Activated T-helper 1 cell treated with anti-CD3 and anti-CD28 coated beads, Interleukin-12 subunit alpha, Interleukin-12 subunit beta, Interleukin-2, Interleukin-4 antibody, amounts not matched to agents 30 ng/mL and 10 ng/mL and 1 ng/mL, durations not matched to agents 14 hours and 24 hours and 36 hours (primary cell): ENCODE results near the gene FBN1. TPM values are rescaled to one million over a fixed set of nuclear protein-coding genes. Genes with fewer than 3 reads are reported as not detected.

Source experiments
- DNase-seq: peaks from one replicate; pipeline ENCODE4 v3.0.0; 2021; ENCODE audit warnings: low spot score
- H3K27ac Mint-ChIP-seq: one replicate; pipeline ENCODE4 v1.8.0; 2021; ENCODE audit warnings: mild to moderate bottlenecking, mixed read lengths
- H3K27me3 Mint-ChIP-seq: one replicate; pipeline ENCODE4 v1.8.0; 2022; ENCODE audit warnings: mild to moderate bottlenecking, moderate library complexity, mixed read lengths; ENCODE audit not compliant: insufficient read depth
- H3K36me3 Mint-ChIP-seq: one replicate; pipeline ENCODE4 v1.8.0; 2021; ENCODE audit warnings: low read depth, mixed read lengths
- H3K4me1 Mint-ChIP-seq: one replicate; pipeline ENCODE4 v1.8.0; 2021; ENCODE audit warnings: low read depth, mixed read lengths
- H3K4me3 Mint-ChIP-seq: one replicate; pipeline ENCODE4 v1.8.0; 2021; ENCODE audit warnings: mild to moderate bottlenecking, moderate library complexity, mixed read lengths
- H3K9me3 Mint-ChIP-seq: one replicate; pipeline ENCODE4 v1.8.0; 2021; ENCODE audit warnings: mixed read lengths
- intact Hi-C: fragments of 100-400 bp; cut with micrococcal nuclease; formaldehyde crosslinking; loops from one replicate; pipeline ENCODE4 v1.15.1; 2024
- total RNA-seq: library from RNA; stranded (reverse); gene quantifications from 2 replicates; pipeline ENCODE4 v1.2.3, GENCODE V29; 2022

FBN1 gene
- total RNA-seq, 1 donor from 2014 or later, result 0.47 TPM

- Mint-ChIP-seq H3K4me3 (no peak overlapping the region), H3K27ac (no peak overlapping the region), H3K36me3 (no peaks in the 10 kb centered on the region), H3K27me3 (peaks cover 11% of the 10 kb centered on the region), H3K9me3 (no peaks in the 10 kb centered on the region), H3K4me1 (no peaks in the 10 kb centered on the region)
- intact Hi-C loops, result no loop called here
- DNase-seq, result no peak
Measured at GRCh38 chr15:48563934-48564333, 81.6 kb downstream of the FBN1 start.

GRCh38 chr15:48560321-48561051, 85.0 kb downstream of the FBN1 start:
- H3K27me3 Mint-ChIP-seq, result peaks cover 8% of the 10 kb centered on the region
- intact Hi-C loops, result no loop called here
- no peaks in the 10 kb centered on the region for H3K36me3 Mint-ChIP-seq
- H3K4me3 Mint-ChIP-seq, result no peak overlapping the region
- DNase-seq, result no peak
- no peaks in the 10 kb centered on the region for H3K9me3 Mint-ChIP-seq
- H3K4me1 Mint-ChIP-seq, result no peaks in the 10 kb centered on the region
- H3K27ac Mint-ChIP-seq, result no peak overlapping the region

GRCh38 chr15:48559285-48559684, 86.2 kb downstream of the FBN1 start:
- intact Hi-C loops, result no loop called here
- Mint-ChIP-seq H3K27ac (no peak overlapping the region), H3K36me3 (no peaks in the 10 kb centered on the region), H3K9me3 (no peaks in the 10 kb centered on the region), H3K4me1 (no peaks in the 10 kb centered on the region), H3K4me3 (no peak overlapping the region), H3K27me3 (peaks cover 8% of the 10 kb centered on the region)
- no peak for DNase-seq

- H3K27me3 Mint-ChIP-seq, result peaks cover 5% of the 10 kb centered on the region
- H3K4me3 Mint-ChIP-seq, result no peak overlapping the region
- H3K4me1 Mint-ChIP-seq, result no peaks in the 10 kb centered on the region
- no peak overlapping the region for H3K27ac Mint-ChIP-seq
- no peaks in the 10 kb centered on the region for H3K36me3 Mint-ChIP-seq
- intact Hi-C loops, result no loop called here
- no peak for DNase-seq
- no peaks in the 10 kb centered on the region for H3K9me3 Mint-ChIP-seq
Measured at GRCh38 chr15:48558226-48558625, 87.3 kb downstream of the FBN1 start.

- no peak overlapping the region for H3K4me3 Mint-ChIP-seq
- DNase-seq, result no peak
- H3K36me3 Mint-ChIP-seq, result no peaks in the 10 kb centered on the region
- H3K27me3 Mint-ChIP-seq, result peaks cover 5% of the 10 kb centered on the region
- no peaks in the 10 kb centered on the region for H3K9me3 Mint-ChIP-seq
- H3K4me1 Mint-ChIP-seq, result no peaks in the 10 kb centered on the region
- no peak overlapping the region for H3K27ac Mint-ChIP-seq
- intact Hi-C loops, result no loop called here
Measured at GRCh38 chr15:48557335-48557734, 88.2 kb downstream of the FBN1 start.

GRCh38 chr15:48556159-48556897, 89.2 kb downstream of the FBN1 start:
- H3K27ac Mint-ChIP-seq, result no peak overlapping the region
- intact Hi-C loops, result no loop called here
- no peaks in the 10 kb centered on the region for H3K9me3 Mint-ChIP-seq
- H3K4me1 Mint-ChIP-seq, result no peaks in the 10 kb centered on the region
- no peak overlapping the region for H3K4me3 Mint-ChIP-seq
- H3K36me3 Mint-ChIP-seq, result no peaks in the 10 kb centered on the region
- DNase-seq, result no peak
- H3K27me3 Mint-ChIP-seq, result peaks cover 3% of the 10 kb centered on the region

GRCh38 chr15:48555241-48555881, 90.1 kb downstream of the FBN1 start:
- peaks cover 3% of the 10 kb centered on the region for H3K27me3 Mint-ChIP-seq
- H3K4me1 Mint-ChIP-seq, result no peaks in the 10 kb centered on the region
- H3K4me3 Mint-ChIP-seq, result no peak overlapping the region
- H3K36me3 Mint-ChIP-seq, result no peaks in the 10 kb centered on the region
- H3K9me3 Mint-ChIP-seq, result no peaks in the 10 kb centered on the region
- H3K27ac Mint-ChIP-seq, result no peak overlapping the region
- intact Hi-C loops, result no loop called here
- no peak for DNase-seq

- no peak for DNase-seq
Measured at GRCh38 chr15:48554112-48554511, 91.4 kb downstream of the FBN1 start.

GRCh38 chr15:48553559-48553958, 92.0 kb downstream of the FBN1 start:
- no peak for DNase-seq
- H3K4me1 Mint-ChIP-seq, result no peaks in the 10 kb centered on the region
- H3K27ac Mint-ChIP-seq, result no peak overlapping the region
- H3K36me3 Mint-ChIP-seq, result no peaks in the 10 kb centered on the region
- peaks cover 3% of the 10 kb centered on the region for H3K27me3 Mint-ChIP-seq
- no peaks in the 10 kb centered on the region for H3K9me3 Mint-ChIP-seq
- intact Hi-C loops, result no loop called here
- no peak overlapping the region for H3K4me3 Mint-ChIP-seq

More at GRCh38 chr15:48554112-48554511, 91.4 kb downstream of the FBN1 start:
- intact Hi-C loops, result no loop called here
- Mint-ChIP-seq H3K27ac (no peak overlapping the region), H3K4me1 (no peaks in the 10 kb centered on the region), H3K27me3 (peaks cover 3% of the 10 kb centered on the region), H3K9me3 (no peaks in the 10 kb centered on the region), H3K36me3 (no peaks in the 10 kb centered on the region), H3K4me3 (no peak overlapping the region)

- Mint-ChIP-seq H3K36me3 (no peaks in the 10 kb centered on the region), H3K27me3 (no peaks in the 10 kb centered on the region), H3K9me3 (no peaks in the 10 kb centered on the region), H3K4me1 (no peaks in the 10 kb centered on the region), H3K27ac (no peak overlapping the region), H3K4me3 (no peak overlapping the region)
- intact Hi-C loops, result no loop called here
- no peak for DNase-seq
Measured at GRCh38 chr15:48550822-48551525, 94.5 kb downstream of the FBN1 start.

GRCh38 chr15:48548455-48548854, 97.1 kb downstream of the FBN1 start:
- Mint-ChIP-seq H3K27me3 (no peaks in the 10 kb centered on the region), H3K36me3 (no peaks in the 10 kb centered on the region), H3K4me3 (no peak overlapping the region), H3K27ac (no peak overlapping the region), H3K9me3 (no peaks in the 10 kb centered on the region), H3K4me1 (no peaks in the 10 kb centered on the region)
- intact Hi-C loops, result no loop called here
- DNase-seq, result no peak

- Mint-ChIP-seq H3K4me3 (no peak overlapping the region), H3K27ac (no peak overlapping the region), H3K27me3 (no peaks in the 10 kb centered on the region), H3K4me1 (no peaks in the 10 kb centered on the region), H3K9me3 (no peaks in the 10 kb centered on the region), H3K36me3 (no peaks in the 10 kb centered on the region)
- no peak for DNase-seq
- intact Hi-C loops, result no loop called here
Measured at GRCh38 chr15:48547286-48547685, 98.2 kb downstream of the FBN1 start.

GRCh38 chr15:48546296-48546695, 99.2 kb downstream of the FBN1 start:
- DNase-seq, result no peak
- H3K4me1 Mint-ChIP-seq, result no peaks in the 10 kb centered on the region

More at GRCh38 chr15:48546296-48546695, 99.2 kb downstream of the FBN1 start:
- intact Hi-C loops, result no loop called here
- no peaks in the 10 kb centered on the region for H3K27me3 Mint-ChIP-seq
- H3K4me3 Mint-ChIP-seq, result no peak overlapping the region
- H3K27ac Mint-ChIP-seq, result no peak overlapping the region
- no peaks in the 10 kb centered on the region for H3K9me3 Mint-ChIP-seq
- no peaks in the 10 kb centered on the region for H3K36me3 Mint-ChIP-seq
